ENCODE results near the gene UBIAD1. TPM values are rescaled to one million over a fixed set of nuclear protein-coding genes. Genes with fewer than 3 reads are reported as not detected.

UBIAD1 gene
- total and polyA plus RNA-seq, 9 of the 15 experiments (the other 6 are each of a cell fraction or from before 2014, with no cell fraction given): 6.2 to 34.3 (median 22.3) TPM

- TF ChIP-seq CREB5 (CRISPR knock-in tag; IDR thresholded peaks at IDR 0.05) (no peak), SETDB1 (IDR thresholded peaks at IDR 0.05; ENCODE audit: low read length) (no peak), PCBP2 (IDR thresholded peaks at IDR 0.05; ENCODE audit: low read depth, low read length, poor library complexity, severe bottlenecking) (no peak), ZBTB49 (CRISPR knock-in tag; IDR thresholded peaks at IDR 0.05; ENCODE audit: borderline replicate concordance) (no peak), EP300 (IDR thresholded peaks at IDR 0.05; ENCODE audit: low read length) (peak; percentile 66), HINFP (tag; conservative IDR thresholded peaks at IDR 0.05; ENCODE audit: low read depth) (no peak), TRIM25 (IDR thresholded peaks at IDR 0.05; ENCODE audit: borderline replicate concordance) (no peak), YBX1 (IDR thresholded peaks at IDR 0.05) (no peak), RB1 (IDR thresholded peaks at IDR 0.05; ENCODE audit: low read depth) (peak; percentile 71), EHMT2 (IDR thresholded peaks at IDR 0.05) (no peak), ZSCAN29 (IDR thresholded peaks at IDR 0.05) (no peak), HNRNPL (IDR thresholded peaks at IDR 0.05; ENCODE audit: low read depth, low read length) (0 out of 2 replicates have a peak, but pooled peaks have one; percentile 22)
Observed at GRCh38 chr1:11262171-11263049, 10.6 kb upstream of the UBIAD1 start, which contains the start of gene MTOR (continued).
